AG09319 (cell line): ENCODE measurements around the gene GLI3.

Experiments
- DNase-seq: peaks from one replicate; pipeline ENCODE4 v3.0.0-alpha.2; 2010; ENCODE audit warnings: low read depth; ENCODE audit errors: extremely low read depth
- CTCF ChIP-seq: IDR thresholded peaks from 2 replicates; pipeline ENCODE4 v1.5.1; 2011; ENCODE audit warnings: low read depth, mild to moderate bottlenecking, inconsistent platforms, low read length, moderate library complexity

GLI3 gene

GRCh38 chr7:42091461-42092291 lies 145.3 kb downstream of the GLI3 start:
- no peak for DNase-seq
- TF ChIP-seq CTCF: no peak

- TF ChIP-seq CTCF: no peak
- DNase-seq: no peak
Observed at GRCh38 chr7:42090806-42091205, 146.2 kb downstream of the GLI3 start.

- no peak for DNase-seq
- no peak for TF ChIP-seq CTCF
Observed at GRCh38 chr7:42090056-42090455, 147.0 kb downstream of the GLI3 start.

- TF ChIP-seq CTCF: no peak
- no peak for DNase-seq
Observed at GRCh38 chr7:42087616-42088015, 149.4 kb downstream of the GLI3 start.

GRCh38 chr7:42085531-42085930 lies 151.5 kb downstream of the GLI3 start:
- no peak for DNase-seq
- no peak for TF ChIP-seq CTCF

GRCh38 chr7:42084263-42084662 lies 152.7 kb downstream of the GLI3 start:
- TF ChIP-seq CTCF: no peak

GRCh38 chr7:42083284-42083683 lies 153.7 kb downstream of the GLI3 start:
- no peak for DNase-seq
- no peak for TF ChIP-seq CTCF

More at GRCh38 chr7:42084263-42084662, 152.7 kb downstream of the GLI3 start:
- DNase-seq: no peak
